ENCODE results near the gene WSCD2.

DNA sequence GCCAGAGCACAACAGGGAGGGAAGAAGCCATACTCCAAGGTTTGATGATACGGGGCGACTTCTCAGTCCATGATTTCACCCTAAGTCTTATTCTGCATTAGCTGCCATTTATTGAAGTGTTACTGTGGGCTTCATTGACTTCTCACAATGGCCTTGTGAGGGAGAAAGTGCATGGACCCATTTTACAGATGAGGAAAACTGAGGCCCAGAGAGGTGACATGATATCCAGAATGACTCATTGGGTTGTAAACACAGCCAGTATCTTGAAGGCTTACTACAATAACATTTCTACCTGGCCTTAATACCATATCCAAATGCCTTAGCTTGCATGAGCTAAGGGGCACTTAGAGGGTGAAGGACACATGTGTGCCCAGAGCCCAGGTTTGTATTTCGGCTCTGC, 109.4 kb downstream of the WSCD2 start:
- TF ChIP-seq, protein P1, sequence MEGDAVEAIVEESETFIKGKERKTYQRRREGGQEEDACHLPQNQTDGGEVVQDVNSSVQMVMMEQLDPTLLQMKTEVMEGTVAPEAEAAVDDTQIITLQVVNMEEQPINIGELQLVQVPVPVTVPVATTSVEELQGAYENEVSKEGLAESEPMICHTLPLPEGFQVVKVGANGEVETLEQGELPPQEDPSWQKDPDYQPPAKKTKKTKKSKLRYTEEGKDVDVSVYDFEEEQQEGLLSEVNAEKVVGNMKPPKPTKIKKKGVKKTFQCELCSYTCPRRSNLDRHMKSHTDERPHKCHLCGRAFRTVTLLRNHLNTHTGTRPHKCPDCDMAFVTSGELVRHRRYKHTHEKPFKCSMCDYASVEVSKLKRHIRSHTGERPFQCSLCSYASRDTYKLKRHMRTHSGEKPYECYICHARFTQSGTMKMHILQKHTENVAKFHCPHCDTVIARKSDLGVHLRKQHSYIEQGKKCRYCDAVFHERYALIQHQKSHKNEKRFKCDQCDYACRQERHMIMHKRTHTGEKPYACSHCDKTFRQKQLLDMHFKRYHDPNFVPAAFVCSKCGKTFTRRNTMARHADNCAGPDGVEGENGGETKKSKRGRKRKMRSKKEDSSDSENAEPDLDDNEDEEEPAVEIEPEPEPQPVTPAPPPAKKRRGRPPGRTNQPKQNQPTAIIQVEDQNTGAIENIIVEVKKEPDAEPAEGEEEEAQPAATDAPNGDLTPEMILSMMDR (conservative IDR thresholded peaks at IDR 0.05; ENCODE audit: low read depth, low read length): no peak
- no peak for TF ChIP-seq POLR2A (IDR thresholded peaks at IDR 0.05; ENCODE audit: low read depth, low read length)
- no peak for TF ChIP-seq RAD21 (IDR thresholded peaks at IDR 0.05; ENCODE audit: low read length)
- TF ChIP-seq, protein P2, sequence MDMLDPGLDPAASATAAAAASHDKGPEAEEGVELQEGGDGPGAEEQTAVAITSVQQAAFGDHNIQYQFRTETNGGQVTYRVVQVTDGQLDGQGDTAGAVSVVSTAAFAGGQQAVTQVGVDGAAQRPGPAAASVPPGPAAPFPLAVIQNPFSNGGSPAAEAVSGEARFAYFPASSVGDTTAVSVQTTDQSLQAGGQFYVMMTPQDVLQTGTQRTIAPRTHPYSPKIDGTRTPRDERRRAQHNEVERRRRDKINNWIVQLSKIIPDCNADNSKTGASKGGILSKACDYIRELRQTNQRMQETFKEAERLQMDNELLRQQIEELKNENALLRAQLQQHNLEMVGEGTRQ (IDR thresholded peaks at IDR 0.05; ENCODE audit: low read depth, low read length): no peak
- TF ChIP-seq SMC3 (IDR thresholded peaks at IDR 0.05; ENCODE audit: low read depth, low read length): no peak
- no peak for TF ChIP-seq MAZ (IDR thresholded peaks at IDR 0.05; ENCODE audit: borderline replicate concordance, low read depth, low read length)
- TF ChIP-seq ELK1 (IDR thresholded peaks at IDR 0.05; ENCODE audit: borderline replicate concordance, low read depth, low read length): no peak

Data from IMR-90 (cell line).